ENCODE measurements around the gene UPF3B.

The UPF3B gene

GRCh38 chrX:119871599-119872395 is 19.0 kb upstream of the UPF3B start, which contains the start of the genes NDUFA1 and RNF113A:
Gene NDUFA1, plus strand, starts transcription at chrX:119871832. Its CDS starts 80 bp downstream, at chrX:119871912.
Gene RNF113A, minus strand, starts transcription at chrX:119871733. Its CDS starts 120 bp downstream, at chrX:119871613.
- intact Hi-C loops (cut with DNase I; ENCODE audit: low total_unique reads), result no loop called here
- H3K4me3 ChIP-seq, result peak within 1 kb of the TSS; percentile 66 to 70
- peak within 1 kb of the TSS; percentile 89 to 95 for H3K27ac ChIP-seq
- peaks cover 0 to 6% (median 3%) of the 10 kb centered on the region in 3 donors for H3K36me3 ChIP-seq
- H3K4me1 ChIP-seq, result peaks cover 0 to 19% (median 6%) of the 10 kb centered on the region in 4 donors
- DNase-seq, result peak; percentile 81 to 89
- H3K9me3 ChIP-seq, result no peaks in the 10 kb centered on the region
- no peaks in the 10 kb centered on the region for H3K27me3 ChIP-seq
- TF ChIP-seq, protein P1, sequence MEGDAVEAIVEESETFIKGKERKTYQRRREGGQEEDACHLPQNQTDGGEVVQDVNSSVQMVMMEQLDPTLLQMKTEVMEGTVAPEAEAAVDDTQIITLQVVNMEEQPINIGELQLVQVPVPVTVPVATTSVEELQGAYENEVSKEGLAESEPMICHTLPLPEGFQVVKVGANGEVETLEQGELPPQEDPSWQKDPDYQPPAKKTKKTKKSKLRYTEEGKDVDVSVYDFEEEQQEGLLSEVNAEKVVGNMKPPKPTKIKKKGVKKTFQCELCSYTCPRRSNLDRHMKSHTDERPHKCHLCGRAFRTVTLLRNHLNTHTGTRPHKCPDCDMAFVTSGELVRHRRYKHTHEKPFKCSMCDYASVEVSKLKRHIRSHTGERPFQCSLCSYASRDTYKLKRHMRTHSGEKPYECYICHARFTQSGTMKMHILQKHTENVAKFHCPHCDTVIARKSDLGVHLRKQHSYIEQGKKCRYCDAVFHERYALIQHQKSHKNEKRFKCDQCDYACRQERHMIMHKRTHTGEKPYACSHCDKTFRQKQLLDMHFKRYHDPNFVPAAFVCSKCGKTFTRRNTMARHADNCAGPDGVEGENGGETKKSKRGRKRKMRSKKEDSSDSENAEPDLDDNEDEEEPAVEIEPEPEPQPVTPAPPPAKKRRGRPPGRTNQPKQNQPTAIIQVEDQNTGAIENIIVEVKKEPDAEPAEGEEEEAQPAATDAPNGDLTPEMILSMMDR (IDR thresholded peaks at IDR 0.05), result no peak

- H3K27ac ChIP-seq, result peak overlapping the region; percentile 89 to 95
Observed at GRCh38 chrX:119871245-119871598, 18.5 kb upstream of the UPF3B start.

DNA sequence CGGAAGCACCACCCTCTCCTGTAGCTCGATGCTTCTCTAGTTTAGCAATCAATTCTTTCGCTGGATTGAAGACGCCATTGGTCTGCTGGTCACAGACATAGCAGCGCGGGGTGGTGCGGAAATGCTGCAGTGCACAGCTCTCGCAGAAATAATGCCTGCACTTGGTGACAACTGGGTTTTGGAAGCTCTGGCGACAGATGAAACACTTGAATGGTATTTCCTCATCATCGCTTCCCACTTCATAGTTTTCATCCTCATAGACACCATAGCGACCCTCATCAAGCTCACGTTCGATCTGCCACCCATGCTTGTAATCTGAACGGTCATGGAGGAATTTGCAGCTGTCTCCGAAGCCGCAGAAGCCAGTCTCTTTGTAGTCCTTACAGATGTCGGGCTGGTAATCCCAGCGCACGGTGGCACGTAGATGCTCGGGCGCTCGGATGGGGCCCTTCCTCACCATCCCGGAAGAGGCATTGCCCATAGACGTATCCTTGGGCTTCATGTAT is 17.9 kb upstream of the UPF3B start:
- H3K27ac ChIP-seq, result peak overlapping the region; percentile 89 to 95
- TF ChIP-seq, protein P1 (IDR thresholded peaks at IDR 0.05), result no peak
- H3K4me1 ChIP-seq, result peaks cover 0 to 19% (median 6%) of the 10 kb centered on the region in 4 donors
- DNase-seq, result peak in 1 of 2 donors; percentile 20
- H3K4me3 ChIP-seq, result peak overlapping the region; percentile 66 to 70
- no peaks in the 10 kb centered on the region for H3K27me3 ChIP-seq
- H3K36me3 ChIP-seq, result no peaks in the 10 kb centered on the region
- H3K9me3 ChIP-seq, result no peaks in the 10 kb centered on the region
- intact Hi-C loops (cut with DNase I; ENCODE audit: low total_unique reads), result no loop called here

More at GRCh38 chrX:119871245-119871598, 18.5 kb upstream of the UPF3B start:
- TF ChIP-seq, protein P1 (IDR thresholded peaks at IDR 0.05), result no peak
- Histone ChIP-seq H3K36me3 (peaks cover 0 to under 1% (median 0%) of the 10 kb centered on the region in 3 donors), H3K4me1 (peaks cover 0 to 19% (median 6%) of the 10 kb centered on the region in 4 donors), H3K9me3 (no peaks in the 10 kb centered on the region), H3K4me3 (peak overlapping the region; percentile 66 to 70), H3K27me3 (no peaks in the 10 kb centered on the region)
- peak in 1 of 2 donors; percentile 24 for DNase-seq
- intact Hi-C loops (cut with DNase I; ENCODE audit: low total_unique reads), result no loop called here

DNA sequence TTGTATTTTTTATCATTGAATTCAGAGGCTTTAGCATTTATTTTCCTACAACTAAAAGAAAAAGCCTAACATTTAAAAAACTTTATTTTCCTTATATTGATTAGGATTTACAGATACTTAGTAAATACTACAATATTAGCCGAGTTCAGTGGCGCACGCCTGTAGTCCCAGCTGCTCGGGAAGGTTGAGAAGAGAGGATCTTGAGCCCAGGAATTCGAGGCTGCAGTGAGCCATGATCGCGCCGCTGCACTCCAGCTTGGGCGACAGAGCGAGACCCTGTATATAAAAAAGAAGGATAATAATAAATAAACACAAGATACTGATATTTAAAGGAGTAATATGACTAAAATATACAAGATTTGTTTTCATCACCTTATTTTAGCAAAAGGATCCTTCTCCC is 681 bp upstream of the UPF3B start:
- Histone ChIP-seq H3K9me3 (no peaks in the 10 kb centered on the region), H3K27me3 (no peaks in the 10 kb centered on the region), H3K4me3 (peak overlapping the region; percentile 73), H3K36me3 (peaks cover 0 to 3% (median 0%) of the 10 kb centered on the region in 3 donors), H3K4me1 (peaks cover 0 to 2% (median 0%) of the 10 kb centered on the region in 4 donors), H3K27ac (peak overlapping the region; percentile 89 to 92)
- TF ChIP-seq, protein P1 (IDR thresholded peaks at IDR 0.05), result no peak
- no peak for DNase-seq
- intact Hi-C loops (cut with DNase I; ENCODE audit: low total_unique reads), result loop anchor here (5.0 kb wide), 1 partner anchor 61 kb away; the partner anchor contains the start of gene RPL39

GRCh38 chrX:119833905-119834304 is 18.9 kb downstream of the UPF3B start:
- Histone ChIP-seq H3K9me3 (no peaks in the 10 kb centered on the region), H3K4me1 (no peaks in the 10 kb centered on the region), H3K27ac (no peak overlapping the region), H3K4me3 (no peak overlapping the region), H3K27me3 (no peaks in the 10 kb centered on the region), H3K36me3 (peaks cover 5 to 80% (median 44%) of the 10 kb centered on the region in 3 donors)
- no peak for DNase-seq
- TF ChIP-seq, protein P1 (IDR thresholded peaks at IDR 0.05), result no peak
- intact Hi-C loops (cut with DNase I; ENCODE audit: low total_unique reads), result no loop called here
